Panc1 (cell line): ENCODE data around the gene CCDC169. TPM values are rescaled to one million over a fixed set of nuclear protein-coding genes. Genes with fewer than 3 reads are reported as not detected.

Experiments used
- ATAC-seq: fragments of 200-7000 bp; cut with Tn5 transposase; 2 replicates; pipeline ENCODE4 v1.9.1; 2020; ENCODE audit warnings: mild to moderate bottlenecking, moderate library complexity
- BruUV-seq: library from RNA; stranded (reverse); fragments of 400-500 nt; replicated peaks from 2 replicates; lab custom pipeline; 2021; lab: Mats Ljungman, UMichigan
- CTCF ChIA-PET: fragments of 300-600 bp; sonication (Branson Sonifier 250); formaldehyde crosslinking; loops from one replicate; lab custom pipeline; 2022; ENCODE audit warnings: antibody characterized with exemption; lab: Charles Lee
- POLR2A ChIA-PET: fragments of 300-600 bp; sonication (Branson Sonifier 250); formaldehyde crosslinking; loops from one replicate; lab custom pipeline; 2022; ENCODE audit warnings: antibody characterized with exemption; lab: Charles Lee
- DNase-seq: peaks from one replicate; pipeline ENCODE4 v3.0.0-alpha.2; 2010; ENCODE audit warnings: low read depth, low spot score
- H3K27ac ChIP-seq: 2 replicates; pipeline ENCODE4 v1.5.1; 2011; ENCODE audit warnings: mild to moderate bottlenecking, low read length, inconsistent platforms
- H3K27me3 ChIP-seq: fragments of 200-500 bp; sonication (Bioruptor generic); 2 replicates; pipeline ENCODE4 v1.6.0; 2014; ENCODE audit warnings: low read length, inconsistent platforms; ENCODE audit not compliant: control insufficient read depth, insufficient read depth
- H3K36me3 ChIP-seq: fragments of 200-500 bp; sonication (Bioruptor generic); 2 replicates; pipeline ENCODE4 v1.5.1; 2014; ENCODE audit warnings: inconsistent platforms, mild to moderate bottlenecking, low read length, moderate library complexity; ENCODE audit not compliant: control insufficient read depth, insufficient read depth
- H3K4me1 ChIP-seq: 2 replicates; pipeline ENCODE4 v1.5.1; 2011; ENCODE audit warnings: inconsistent platforms, mild to moderate bottlenecking, low read length, moderate library complexity; ENCODE audit not compliant: control insufficient read depth, insufficient read depth
- H3K4me3 ChIP-seq, 2 experiments: 2 replicates each; pipeline ENCODE4 v1.5.1; 2011 to 2012; ENCODE audit warnings: low read depth in 2 of 2, low read length in 2 of 2, mild to moderate bottlenecking in 2 of 2, inconsistent platforms in 1 of 2, moderate library complexity in 1 of 2
- H3K9me3 ChIP-seq: fragments of 200-500 bp; sonication (Bioruptor generic); 2 replicates; pipeline ENCODE4 v1.5.1; 2014; ENCODE audit warnings: low read depth, mild to moderate bottlenecking, inconsistent platforms, low read length, moderate library complexity; ENCODE audit not compliant: control insufficient read depth, insufficient read depth
- POLR2AphosphoS5 ChIP-seq: IDR thresholded peaks from 2 replicates; pipeline ENCODE4 v1.6.1; 2012; ENCODE audit warnings: mild to moderate bottlenecking, low read depth, low read length, moderate library complexity
- REST ChIP-seq, 2 experiments: IDR thresholded peaks; 2 replicates each; pipeline ENCODE4 v1.6.1; 2011 to 2012; ENCODE audit warnings: low read depth in 2 of 2, control low read depth in 1 of 2, low read length in 1 of 2, mild to moderate bottlenecking in 1 of 2, moderate library complexity in 1 of 2; ENCODE audit not compliant: insufficient read depth in 1 of 2
- SIN3A ChIP-seq: IDR thresholded peaks from 2 replicates; pipeline ENCODE4 v1.6.1; 2012; ENCODE audit warnings: low read depth, mild to moderate bottlenecking, low read length, moderate library complexity, borderline replicate concordance; ENCODE audit not compliant: insufficient read depth
- TCF7L2 ChIP-seq: IDR thresholded peaks from 2 replicates; pipeline ENCODE4 v1.6.1; 2011; ENCODE audit warnings: mild to moderate bottlenecking, low read depth, low read length, inconsistent platforms
- in situ Hi-C: cut with HindIII; loops from 2 replicates; pipeline ENCODE4 v1.10.0; 2016; ENCODE audit warnings: low sequenced_read_pairs, low pct_unique_long_range_greater_than_20kb
- intact Hi-C: fragments of 100-400 bp; cut with micrococcal nuclease; formaldehyde crosslinking; loops from one replicate; pipeline ENCODE4 v1.10.0; 2022; ENCODE audit not compliant: unreplicated experiment
- total RNA-seq: library from RNA; stranded (reverse); gene quantifications from one replicate; pipeline ENCODE4 v1.2.1, GENCODE V29; 2021; ENCODE audit not compliant: unreplicated experiment
- TF ChIP-seq, protein P1 (sequence below): fragments of 450-650 bp; IDR thresholded peaks from 2 replicates; pipeline ENCODE4 v1.5.1; 2017; ENCODE audit warnings: mild to moderate bottlenecking

CCDC169 gene
- total RNA-seq, 1 experiment from 2014 or later: 2.3 TPM

DNA sequence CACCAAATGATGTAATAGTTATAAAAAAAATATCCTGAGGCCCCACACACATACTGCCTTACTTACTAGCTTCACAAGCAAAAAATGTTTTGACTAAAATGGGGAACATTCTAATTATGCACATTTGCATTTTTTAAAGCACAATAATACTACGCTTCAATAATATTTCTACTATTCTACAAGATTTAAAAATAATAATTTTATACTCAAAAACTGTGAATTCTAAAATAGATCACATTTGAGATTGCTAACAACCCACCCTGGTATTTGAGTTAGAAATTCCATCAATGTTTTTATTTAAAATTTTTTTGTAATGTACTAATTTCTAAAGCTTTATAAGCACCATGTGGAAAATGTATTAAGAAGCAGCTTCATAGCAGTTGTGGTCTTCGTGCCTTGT is 24.2 kb downstream of the CCDC169 start:
- BruUV-seq: no TSS peak
- CTCF ChIA-PET: interaction anchor here (0.7 kb wide), 1 partner anchor 144 kb away, joined by 3 read pairs; no protein-coding TSS in a partner anchor

GRCh38 chr13:36261976-36262375 is 35.6 kb downstream of the CCDC169 start:
- in situ Hi-C loops (no loop called here), intact Hi-C loops (no loop called here)
- DNase-seq: no peak
- TF ChIP-seq POLR2AphosphoS5 (no peak), REST (IDR thresholded peaks at IDR 0.05; ENCODE audit: insufficient read depth in 1 of 2, low read depth in 2 of 2, low read length in 1 of 2) (no peak), TCF7L2 (no peak), SIN3A (no peak)
- TF ChIP-seq, protein P1, sequence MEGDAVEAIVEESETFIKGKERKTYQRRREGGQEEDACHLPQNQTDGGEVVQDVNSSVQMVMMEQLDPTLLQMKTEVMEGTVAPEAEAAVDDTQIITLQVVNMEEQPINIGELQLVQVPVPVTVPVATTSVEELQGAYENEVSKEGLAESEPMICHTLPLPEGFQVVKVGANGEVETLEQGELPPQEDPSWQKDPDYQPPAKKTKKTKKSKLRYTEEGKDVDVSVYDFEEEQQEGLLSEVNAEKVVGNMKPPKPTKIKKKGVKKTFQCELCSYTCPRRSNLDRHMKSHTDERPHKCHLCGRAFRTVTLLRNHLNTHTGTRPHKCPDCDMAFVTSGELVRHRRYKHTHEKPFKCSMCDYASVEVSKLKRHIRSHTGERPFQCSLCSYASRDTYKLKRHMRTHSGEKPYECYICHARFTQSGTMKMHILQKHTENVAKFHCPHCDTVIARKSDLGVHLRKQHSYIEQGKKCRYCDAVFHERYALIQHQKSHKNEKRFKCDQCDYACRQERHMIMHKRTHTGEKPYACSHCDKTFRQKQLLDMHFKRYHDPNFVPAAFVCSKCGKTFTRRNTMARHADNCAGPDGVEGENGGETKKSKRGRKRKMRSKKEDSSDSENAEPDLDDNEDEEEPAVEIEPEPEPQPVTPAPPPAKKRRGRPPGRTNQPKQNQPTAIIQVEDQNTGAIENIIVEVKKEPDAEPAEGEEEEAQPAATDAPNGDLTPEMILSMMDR: no peak
- H3K4me3 ChIP-seq: no peak overlapping the region
- ATAC-seq: no peak
- POLR2A ChIA-PET: no interaction called here
- H3K4me1 ChIP-seq: no peaks in the 10 kb centered on the region
- no TSS peak for BruUV-seq
- no peaks in the 10 kb centered on the region for H3K9me3 ChIP-seq
- H3K36me3 ChIP-seq: no peaks in the 10 kb centered on the region
- no peaks in the 10 kb centered on the region for H3K27me3 ChIP-seq
- H3K27ac ChIP-seq: no peak overlapping the region
- CTCF ChIA-PET: no interaction called here

More for the DNA sequence above, 24.2 kb downstream of the CCDC169 start:
- Histone ChIP-seq H3K4me1 (no peaks in the 10 kb centered on the region), H3K9me3 (no peaks in the 10 kb centered on the region), H3K27ac (no peak overlapping the region), H3K4me3 (no peak overlapping the region), H3K27me3 (no peaks in the 10 kb centered on the region), H3K36me3 (no peaks in the 10 kb centered on the region)
- intact Hi-C loops (no loop called here), in situ Hi-C loops (no loop called here)
- no peak for DNase-seq
- TF ChIP-seq, protein P1: no peak
- TF ChIP-seq POLR2AphosphoS5 (no peak), TCF7L2 (no peak), SIN3A (no peak), REST (IDR thresholded peaks at IDR 0.05; ENCODE audit: insufficient read depth in 1 of 2, low read depth in 2 of 2, low read length in 1 of 2) (no peak)
- ATAC-seq: no peak
- POLR2A ChIA-PET: no interaction called here
